Colonic mucosa (tissue), 4 donors: ENCODE measurements around the gene USP37. TPM values are rescaled to one million over a fixed set of nuclear protein-coding genes. Genes with fewer than 3 reads are reported as not detected.

ENCODE experiments used
- DNase-seq: peaks from one replicate; pipeline ENCODE4 v3.0.0-alpha.2; 2020
- H3K27ac ChIP-seq: fragments of 200-600 bp; one replicate; pipeline ENCODE4 v1.8.0; 2021
- H3K27me3 ChIP-seq: fragments of 200-600 bp; one replicate; pipeline ENCODE4 v1.8.0; 2021
- H3K36me3 ChIP-seq: fragments of 200-600 bp; one replicate; pipeline ENCODE4 v1.8.0; 2021
- H3K4me1 ChIP-seq: fragments of 200-600 bp; one replicate; pipeline ENCODE4 v1.8.0; 2021; ENCODE audit warnings: mild to moderate bottlenecking
- H3K4me3 ChIP-seq: fragments of 200-600 bp; one replicate; pipeline ENCODE4 v1.8.0; 2021
- H3K9ac ChIP-seq, 2 donors: one replicate each; pipeline ENCODE4 v1.7.0; 2013; ENCODE audit warnings: control low read depth in 2 of 2, low read depth in 2 of 2, low read length in 2 of 2
- H3K9me3 ChIP-seq: fragments of 200-600 bp; one replicate; pipeline ENCODE4 v1.8.0; 2021
- CTCF ChIP-seq: fragments of 200-600 bp; IDR thresholded peaks from one replicate; pipeline ENCODE4 v1.8.0; 2022; ENCODE audit warnings: antibody characterized with exemption, mild to moderate bottlenecking
- intact Hi-C: fragments of 100-400 bp; cut with DNase I; formaldehyde crosslinking; loops from one replicate; pipeline ENCODE4 v1.14.1; 2022
- total RNA-seq, 2 donors: library from RNA; stranded (reverse); fragmentation: NEBNext Ultra II Directional in 1 of 2; extraction: Animal tissue kit (Norgen Biotek cat#: 25700) in 1 of 2; gene quantifications; one replicate each; pipeline ENCODE4 v1.2.1, GENCODE V29; 2021
- donor health status: healthy.
- donor health status: DM: no; HTN: no; CAD: no.
- donor health status: DM: no; HTN: no; CAD: no.

The USP37 gene
- total RNA-seq, 2 donors from 2014 or later = 13.1 to 13.4 TPM

GRCh38 chr2:218430721-218431120, 137.4 kb downstream of the USP37 start:
- DNase-seq = no peak
- Histone ChIP-seq H3K9ac (no peak overlapping the region), H3K36me3 (no peaks in the 10 kb centered on the region), H3K9me3 (no peaks in the 10 kb centered on the region), H3K4me1 (no peaks in the 10 kb centered on the region), H3K27ac (no peak overlapping the region), H3K4me3 (no peak overlapping the region), H3K27me3 (no peaks in the 10 kb centered on the region)
- intact Hi-C loops = no loop called here
- no peak for TF ChIP-seq CTCF

GRCh38 chr2:218429911-218430692, 138.0 kb downstream of the USP37 start:
- DNase-seq = no peak
- H3K9ac ChIP-seq = no peak overlapping the region
- no peak overlapping the region for H3K27ac ChIP-seq
- H3K4me3 ChIP-seq = no peak overlapping the region
- no peaks in the 10 kb centered on the region for H3K9me3 ChIP-seq
- H3K4me1 ChIP-seq = no peaks in the 10 kb centered on the region
- no peaks in the 10 kb centered on the region for H3K36me3 ChIP-seq
- TF ChIP-seq CTCF = no peak
- intact Hi-C loops = no loop called here
- no peaks in the 10 kb centered on the region for H3K27me3 ChIP-seq

- no peaks in the 10 kb centered on the region for H3K9me3 ChIP-seq
- H3K4me1 ChIP-seq = no peaks in the 10 kb centered on the region
- intact Hi-C loops = no loop called here
- H3K36me3 ChIP-seq = no peaks in the 10 kb centered on the region
- DNase-seq = no peak
- no peak for TF ChIP-seq CTCF
- no peaks in the 10 kb centered on the region for H3K27me3 ChIP-seq
- H3K9ac ChIP-seq = no peak overlapping the region
- no peak overlapping the region for H3K4me3 ChIP-seq
- H3K27ac ChIP-seq = no peak overlapping the region
Observed at GRCh38 chr2:218428846-218429558, 139.1 kb downstream of the USP37 start.

- no peak for DNase-seq
- Histone ChIP-seq H3K9ac (no peak overlapping the region), H3K36me3 (no peaks in the 10 kb centered on the region), H3K4me1 (no peaks in the 10 kb centered on the region), H3K27me3 (no peaks in the 10 kb centered on the region), H3K9me3 (no peaks in the 10 kb centered on the region), H3K4me3 (no peak overlapping the region), H3K27ac (no peak overlapping the region)
- intact Hi-C loops = no loop called here
- TF ChIP-seq CTCF = no peak
Observed at GRCh38 chr2:218427741-218428140, 140.4 kb downstream of the USP37 start.

- intact Hi-C loops = no loop called here
- DNase-seq = no peak
- Histone ChIP-seq H3K9me3 (no peaks in the 10 kb centered on the region), H3K27ac (no peak overlapping the region), H3K9ac (no peak overlapping the region), H3K36me3 (no peaks in the 10 kb centered on the region), H3K4me3 (no peak overlapping the region), H3K27me3 (no peaks in the 10 kb centered on the region), H3K4me1 (no peaks in the 10 kb centered on the region)
- no peak for TF ChIP-seq CTCF
Observed at GRCh38 chr2:218425531-218425930, 142.6 kb downstream of the USP37 start.
